RWPE2 (cell line): ENCODE results near the gene VWA2.

ENCODE experiments used
- ATAC-seq: fragments of 200-7000 bp; cut with Tn5 transposase; 3 replicates; pipeline ENCODE4 v1.9.1; 2021; ENCODE audit warnings: low read depth
- DNase-seq: peaks from one replicate; pipeline ENCODE4 v3.0.0-alpha.2; 2020; ENCODE audit warnings: low spot score
- H3K27ac ChIP-seq: fragments of 450-650 bp; 2 replicates; pipeline ENCODE4 v1.5.1; 2017; ENCODE audit warnings: mild to moderate bottlenecking; ENCODE audit not compliant: poor library complexity, severe bottlenecking
- H3K27me3 ChIP-seq: fragments of 250-450 bp; sonication (Bioruptor Pico); 2 replicates; pipeline ENCODE4 v1.5.1; 2021; ENCODE audit warnings: mild to moderate bottlenecking, moderate library complexity; ENCODE audit not compliant: insufficient read depth, poor library complexity, severe bottlenecking
- H3K36me3 ChIP-seq: fragments of 250-450 bp; sonication (Bioruptor Pico); 2 replicates; pipeline ENCODE4 v1.5.1; 2020; ENCODE audit warnings: low read depth, mild to moderate bottlenecking, moderate library complexity
- H3K4me1 ChIP-seq: fragments of 250-450 bp; sonication (Bioruptor Pico); 2 replicates; pipeline ENCODE4 v1.5.1; 2021; ENCODE audit warnings: mild to moderate bottlenecking, moderate library complexity; ENCODE audit not compliant: insufficient read depth, poor library complexity, severe bottlenecking
- H3K4me3 ChIP-seq: fragments of 250-450 bp; sonication (Bioruptor Pico); 2 replicates; pipeline ENCODE4 v1.5.1; 2021; ENCODE audit warnings: mild to moderate bottlenecking, moderate library complexity; ENCODE audit not compliant: severe bottlenecking
- H3K9me3 ChIP-seq: fragments of 250-450 bp; sonication (Bioruptor Pico); 2 replicates; pipeline ENCODE4 v1.5.1; 2021; ENCODE audit warnings: mild to moderate bottlenecking, moderate library complexity; ENCODE audit not compliant: severe bottlenecking
- CTCF ChIP-seq: fragments of 450-650 bp; IDR thresholded peaks from one replicate; pipeline ENCODE4 v1.5.1; 2017; ENCODE audit warnings: mild to moderate bottlenecking, moderate library complexity; ENCODE audit not compliant: poor library complexity, severe bottlenecking

Gene VWA2

GRCh38 chr10:114281006-114281405, 42.0 kb downstream of the VWA2 start:
- Histone ChIP-seq H3K27ac (no peak overlapping the region), H3K9me3 (no peaks in the 10 kb centered on the region), H3K4me3 (no peak overlapping the region), H3K4me1 (no peaks in the 10 kb centered on the region), H3K27me3 (no peaks in the 10 kb centered on the region), H3K36me3 (no peaks in the 10 kb centered on the region)
- DNase-seq (no peak), ATAC-seq (no peak)
- TF ChIP-seq CTCF, result no peak

GRCh38 chr10:114281461-114281860, 42.4 kb downstream of the VWA2 start:
- H3K4me3 ChIP-seq, result no peak overlapping the region
- TF ChIP-seq CTCF, result no peak
- DNase-seq, result no peak

GRCh38 chr10:114282526-114282925, 43.5 kb downstream of the VWA2 start:
- no peaks in the 10 kb centered on the region for H3K36me3 ChIP-seq
- DNase-seq (no peak), ATAC-seq (no peak)
- no peaks in the 10 kb centered on the region for H3K27me3 ChIP-seq
- no peak overlapping the region for H3K4me3 ChIP-seq
- H3K9me3 ChIP-seq, result no peaks in the 10 kb centered on the region
- H3K27ac ChIP-seq, result no peak overlapping the region
- no peak for TF ChIP-seq CTCF
- H3K4me1 ChIP-seq, result no peaks in the 10 kb centered on the region

More at GRCh38 chr10:114281461-114281860, 42.4 kb downstream of the VWA2 start:
- Histone ChIP-seq H3K27me3 (no peaks in the 10 kb centered on the region), H3K27ac (no peak overlapping the region), H3K36me3 (no peaks in the 10 kb centered on the region), H3K9me3 (no peaks in the 10 kb centered on the region), H3K4me1 (no peaks in the 10 kb centered on the region)
- ATAC-seq, result no peak

GRCh38 chr10:114283091-114283490, 44.0 kb downstream of the VWA2 start:
- Histone ChIP-seq H3K9me3 (no peaks in the 10 kb centered on the region), H3K27me3 (no peaks in the 10 kb centered on the region), H3K27ac (no peak overlapping the region), H3K4me3 (no peak overlapping the region), H3K36me3 (no peaks in the 10 kb centered on the region), H3K4me1 (no peaks in the 10 kb centered on the region)
- ATAC-seq (no peak), DNase-seq (no peak)
- TF ChIP-seq CTCF, result no peak

GRCh38 chr10:114283535-114284234, 44.6 kb downstream of the VWA2 start:
- ATAC-seq, result no peak
- TF ChIP-seq CTCF, result no peak
- H3K27me3 ChIP-seq, result no peaks in the 10 kb centered on the region
- H3K27ac ChIP-seq, result no peak overlapping the region
- H3K36me3 ChIP-seq, result no peaks in the 10 kb centered on the region
- DNase-seq, result no peak
- no peaks in the 10 kb centered on the region for H3K9me3 ChIP-seq
- H3K4me1 ChIP-seq, result no peaks in the 10 kb centered on the region
- no peak overlapping the region for H3K4me3 ChIP-seq
